ENCODE measurements around the gene KHDC4. TPM values are rescaled to one million over a fixed set of nuclear protein-coding genes. Genes with fewer than 3 reads are reported as not detected.

KHDC4 gene
- total and polyA plus RNA-seq, 2 of the 13 experiments (the other 11 are each of a cell fraction or from before 2014, with no cell fraction given) = 33.5 to 92.0 TPM

DNA sequence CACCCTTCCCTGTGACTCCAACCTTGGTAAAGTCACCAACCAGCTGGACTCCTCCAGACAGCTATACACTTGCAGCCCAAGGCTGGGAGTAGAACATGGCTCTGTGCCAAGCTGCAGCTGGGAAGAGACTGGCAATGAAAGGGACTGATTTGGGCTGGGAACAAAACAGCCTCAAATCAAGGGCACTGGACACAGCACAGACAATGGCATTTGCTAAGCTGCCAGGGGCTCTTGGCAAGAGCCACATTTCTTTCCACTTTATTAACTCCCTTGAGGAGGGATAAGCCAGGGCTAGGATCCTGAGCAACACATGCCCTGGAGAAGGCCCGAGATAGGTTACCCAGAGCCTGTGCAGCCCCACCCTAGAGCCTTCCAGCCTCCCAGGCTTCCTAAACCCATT lies 62.8 kb downstream of the KHDC4 start:
- Histone ChIP-seq H2AFZ (ENCODE audit: low read length) (no peak overlapping the region), H3K4me1 (ENCODE audit: insufficient read depth, low read length) (peaks cover 15% of the 10 kb centered on the region), H3K79me2 (ENCODE audit: insufficient read depth, low read length) (no peaks in the 10 kb centered on the region), H3K4me3 (replicated peaks in 1 of 3; ENCODE audit: insufficient read depth in 1 of 3, low read depth in 2 of 3, low read length in 3 of 3) (no peak overlapping the region), H3K9ac (ENCODE audit: insufficient read depth, low read depth, low read length) (no peak overlapping the region), H4K20me1 (ENCODE audit: insufficient read depth, low read length) (no peaks in the 10 kb centered on the region), H3K9me3 (ENCODE audit: low read length) (no peaks in the 10 kb centered on the region), H3K36me3 (replicated peaks in 1 of 2; ENCODE audit: control insufficient read depth in 1 of 2, insufficient read depth in 2 of 2, low read length in 2 of 2) (no peaks in the 10 kb centered on the region), H3K27me3 (ENCODE audit: control insufficient read depth in 1 of 2, insufficient read depth in 2 of 2, low read length in 2 of 2) (peaks cover 5 to 39% of the 10 kb centered on the region in 2 experiments; a peak in 4 of 5 replicates), H3K27ac (ENCODE audit: extremely low read length, insufficient read depth, low read length) (no peak overlapping the region), H3K4me2 (ENCODE audit: low read depth, low read length) (no peak overlapping the region)
- DNase-seq (ENCODE audit: low spot score) (no peak), ATAC-seq (no peak), FAIRE-seq (no peak)
- no TSS peak for BruUV-seq (replicated peaks)
- ChIA-PET CTCF (ENCODE audit: low intra/inter-chr PET ratio, low total read pairs) (no interaction called here), POLR2A (no interaction called here)
- in situ Hi-C loops (cut with HindIII; ENCODE audit: extremely low pct_ligation_motif_present, low pct_unique_long_range_greater_than_20kb) (no loop called here), intact Hi-C loops (cut with micrococcal nuclease; ENCODE audit: unreplicated experiment) (no loop called here)
- 17% methylated on average over 1 of the region's 1 CpG for WGBS (ENCODE audit: low lambda C conversion rate)
- no peak for TF ChIP-seq ZNF136 (CRISPR knock-in tag; IDR thresholded peaks at IDR 0.05; ENCODE audit: low read depth)
- TF ChIP-seq YY1 (IDR thresholded peaks at IDR 0.05; ENCODE audit: insufficient read depth, insufficient replicate concordance, low read depth, low read length) = no peak
- TF ChIP-seq, protein P1, sequence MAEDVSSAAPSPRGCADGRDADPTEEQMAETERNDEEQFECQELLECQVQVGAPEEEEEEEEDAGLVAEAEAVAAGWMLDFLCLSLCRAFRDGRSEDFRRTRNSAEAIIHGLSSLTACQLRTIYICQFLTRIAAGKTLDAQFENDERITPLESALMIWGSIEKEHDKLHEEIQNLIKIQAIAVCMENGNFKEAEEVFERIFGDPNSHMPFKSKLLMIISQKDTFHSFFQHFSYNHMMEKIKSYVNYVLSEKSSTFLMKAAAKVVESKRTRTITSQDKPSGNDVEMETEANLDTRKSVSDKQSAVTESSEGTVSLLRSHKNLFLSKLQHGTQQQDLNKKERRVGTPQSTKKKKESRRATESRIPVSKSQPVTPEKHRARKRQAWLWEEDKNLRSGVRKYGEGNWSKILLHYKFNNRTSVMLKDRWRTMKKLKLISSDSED (CRISPR knock-in tag; IDR thresholded peaks at IDR 0.05) = no peak
- no peak for TF ChIP-seq ZNF776 (CRISPR knock-in tag; IDR thresholded peaks at IDR 0.05)
- TF ChIP-seq HES4 (CRISPR knock-in tag; IDR thresholded peaks at IDR 0.05; ENCODE audit: borderline replicate concordance) = no peak
- TF ChIP-seq MAFF (IDR thresholded peaks at IDR 0.05; ENCODE audit: low read depth, low read length) = no peak
- TF ChIP-seq, protein P2, sequence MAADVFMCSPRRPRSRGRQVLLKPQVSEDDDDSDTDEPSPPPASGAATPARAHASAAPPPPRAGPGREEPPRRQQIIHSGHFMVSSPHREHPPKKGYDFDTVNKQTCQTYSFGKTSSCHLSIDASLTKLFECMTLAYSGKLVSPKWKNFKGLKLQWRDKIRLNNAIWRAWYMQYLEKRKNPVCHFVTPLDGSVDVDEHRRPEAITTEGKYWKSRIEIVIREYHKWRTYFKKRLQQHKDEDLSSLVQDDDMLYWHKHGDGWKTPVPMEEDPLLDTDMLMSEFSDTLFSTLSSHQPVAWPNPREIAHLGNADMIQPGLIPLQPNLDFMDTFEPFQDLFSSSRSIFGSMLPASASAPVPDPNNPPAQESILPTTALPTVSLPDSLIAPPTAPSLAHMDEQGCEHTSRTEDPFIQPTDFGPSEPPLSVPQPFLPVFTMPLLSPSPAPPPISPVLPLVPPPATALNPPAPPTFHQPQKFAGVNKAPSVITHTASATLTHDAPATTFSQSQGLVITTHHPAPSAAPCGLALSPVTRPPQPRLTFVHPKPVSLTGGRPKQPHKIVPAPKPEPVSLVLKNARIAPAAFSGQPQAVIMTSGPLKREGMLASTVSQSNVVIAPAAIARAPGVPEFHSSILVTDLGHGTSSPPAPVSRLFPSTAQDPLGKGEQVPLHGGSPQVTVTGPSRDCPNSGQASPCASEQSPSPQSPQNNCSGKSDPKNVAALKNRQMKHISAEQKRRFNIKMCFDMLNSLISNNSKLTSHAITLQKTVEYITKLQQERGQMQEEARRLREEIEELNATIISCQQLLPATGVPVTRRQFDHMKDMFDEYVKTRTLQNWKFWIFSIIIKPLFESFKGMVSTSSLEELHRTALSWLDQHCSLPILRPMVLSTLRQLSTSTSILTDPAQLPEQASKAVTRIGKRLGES (CRISPR knock-in tag; IDR thresholded peaks at IDR 0.05; ENCODE audit: borderline replicate concordance) = no peak
- TF ChIP-seq ZNF788 (CRISPR knock-in tag; IDR thresholded peaks at IDR 0.05; ENCODE audit: borderline replicate concordance) = no peak
- TF ChIP-seq ZFP62 (CRISPR knock-in tag; IDR thresholded peaks at IDR 0.05) = no peak
- no peak for TF ChIP-seq SRF (IDR thresholded peaks at IDR 0.05; ENCODE audit: low read depth, low read length)
- TF ChIP-seq, protein P3, sequence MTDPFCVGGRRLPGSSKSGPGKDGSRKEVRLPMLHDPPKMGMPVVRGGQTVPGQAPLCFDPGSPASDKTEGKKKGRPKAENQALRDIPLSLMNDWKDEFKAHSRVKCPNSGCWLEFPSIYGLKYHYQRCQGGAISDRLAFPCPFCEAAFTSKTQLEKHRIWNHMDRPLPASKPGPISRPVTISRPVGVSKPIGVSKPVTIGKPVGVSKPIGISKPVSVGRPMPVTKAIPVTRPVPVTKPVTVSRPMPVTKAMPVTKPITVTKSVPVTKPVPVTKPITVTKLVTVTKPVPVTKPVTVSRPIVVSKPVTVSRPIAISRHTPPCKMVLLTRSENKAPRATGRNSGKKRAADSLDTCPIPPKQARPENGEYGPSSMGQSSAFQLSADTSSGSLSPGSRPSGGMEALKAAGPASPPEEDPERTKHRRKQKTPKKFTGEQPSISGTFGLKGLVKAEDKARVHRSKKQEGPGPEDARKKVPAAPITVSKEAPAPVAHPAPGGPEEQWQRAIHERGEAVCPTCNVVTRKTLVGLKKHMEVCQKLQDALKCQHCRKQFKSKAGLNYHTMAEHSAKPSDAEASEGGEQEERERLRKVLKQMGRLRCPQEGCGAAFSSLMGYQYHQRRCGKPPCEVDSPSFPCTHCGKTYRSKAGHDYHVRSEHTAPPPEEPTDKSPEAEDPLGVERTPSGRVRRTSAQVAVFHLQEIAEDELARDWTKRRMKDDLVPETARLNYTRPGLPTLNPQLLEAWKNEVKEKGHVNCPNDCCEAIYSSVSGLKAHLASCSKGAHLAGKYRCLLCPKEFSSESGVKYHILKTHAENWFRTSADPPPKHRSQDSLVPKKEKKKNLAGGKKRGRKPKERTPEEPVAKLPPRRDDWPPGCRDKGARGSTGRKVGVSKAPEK (CRISPR knock-in tag; IDR thresholded peaks at IDR 0.05; ENCODE audit: borderline replicate concordance) = no peak
- TF ChIP-seq ZBTB8A (CRISPR knock-in tag; IDR thresholded peaks at IDR 0.05; ENCODE audit: borderline replicate concordance, low read depth) = no peak
- TF ChIP-seq TSC22D2 (CRISPR knock-in tag; IDR thresholded peaks at IDR 0.05; ENCODE audit: borderline replicate concordance) = no peak
